Adrenal gland (tissue), 5 donors: Measurements from ENCODE around the gene NELL2.

ENCODE experiments used
- POLR2A ChIP-seq, 2 donors: fragments of 450-650 bp; IDR thresholded peaks; one replicate each; pipeline ENCODE4 v1.6.1; 2017; ENCODE audit warnings: antibody characterized with exemption in 2 of 2, mild to moderate bottlenecking in 2 of 2, moderate library complexity in 1 of 2
- TF ChIP-seq, protein P1 (sequence below), 6 experiments: fragments of 450-650 bp in 4 of 6; fragments of 200-600 bp in 2 of 6; sonication (generic) in 1 of 6; IDR thresholded peaks; 1 replicate in 5 of 6; 2 replicates in 1 of 6; pipeline versions ENCODE4 v1.5.1 to v1.8.0; 2016 to 2021; ENCODE audit warnings: antibody characterized with exemption in 6 of 6, mild to moderate bottlenecking in 2 of 6, moderate library complexity in 1 of 6
- donor health status: DM: no; HTN: no; CAD: no.

DNA sequence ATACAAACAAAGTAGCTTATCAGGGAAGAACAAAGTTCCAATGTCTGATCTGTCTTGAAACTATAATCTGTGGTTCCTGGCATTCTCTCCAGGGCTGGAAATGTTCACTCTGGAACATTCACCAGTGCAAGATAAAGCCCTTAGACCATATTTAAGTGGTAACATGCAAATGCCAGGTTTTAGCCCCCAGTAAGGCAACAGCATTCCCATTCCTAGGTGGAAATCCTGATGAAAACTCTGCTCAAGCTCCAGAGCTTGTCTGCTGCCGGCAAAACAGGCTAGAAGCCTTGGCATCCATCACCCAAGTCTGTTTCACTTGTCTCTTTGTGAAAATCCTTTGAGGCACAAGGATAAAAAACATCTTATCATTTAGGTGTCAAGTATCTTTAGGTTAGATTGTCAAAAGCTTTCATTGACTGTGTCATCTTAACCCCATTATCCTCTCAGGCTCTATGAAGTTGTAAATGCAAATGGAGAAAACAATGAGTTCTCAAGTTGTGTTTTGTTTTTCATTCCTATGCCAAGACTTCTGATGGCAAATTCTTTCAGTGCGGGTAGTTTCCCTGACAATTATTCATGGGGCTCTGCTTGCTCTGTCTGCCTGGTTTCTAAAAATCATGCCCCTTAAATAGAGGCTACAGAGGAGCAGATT, 344.7 kb downstream of the NELL2 start:
- TF ChIP-seq, protein P1, sequence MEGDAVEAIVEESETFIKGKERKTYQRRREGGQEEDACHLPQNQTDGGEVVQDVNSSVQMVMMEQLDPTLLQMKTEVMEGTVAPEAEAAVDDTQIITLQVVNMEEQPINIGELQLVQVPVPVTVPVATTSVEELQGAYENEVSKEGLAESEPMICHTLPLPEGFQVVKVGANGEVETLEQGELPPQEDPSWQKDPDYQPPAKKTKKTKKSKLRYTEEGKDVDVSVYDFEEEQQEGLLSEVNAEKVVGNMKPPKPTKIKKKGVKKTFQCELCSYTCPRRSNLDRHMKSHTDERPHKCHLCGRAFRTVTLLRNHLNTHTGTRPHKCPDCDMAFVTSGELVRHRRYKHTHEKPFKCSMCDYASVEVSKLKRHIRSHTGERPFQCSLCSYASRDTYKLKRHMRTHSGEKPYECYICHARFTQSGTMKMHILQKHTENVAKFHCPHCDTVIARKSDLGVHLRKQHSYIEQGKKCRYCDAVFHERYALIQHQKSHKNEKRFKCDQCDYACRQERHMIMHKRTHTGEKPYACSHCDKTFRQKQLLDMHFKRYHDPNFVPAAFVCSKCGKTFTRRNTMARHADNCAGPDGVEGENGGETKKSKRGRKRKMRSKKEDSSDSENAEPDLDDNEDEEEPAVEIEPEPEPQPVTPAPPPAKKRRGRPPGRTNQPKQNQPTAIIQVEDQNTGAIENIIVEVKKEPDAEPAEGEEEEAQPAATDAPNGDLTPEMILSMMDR (IDR thresholded peaks at IDR 0.05): no peak
- TF ChIP-seq POLR2A (IDR thresholded peaks at IDR 0.05): no peak
